Mesendoderm (in vitro differentiated cells): ENCODE results near the gene PAK1IP1.

Experiments
- DNase-seq: peaks from one replicate; pipeline ENCODE4 v3.0.0; 2013
- H2AK5ac ChIP-seq: 2 replicates; pipeline ENCODE4 v1.6.1; 2013; ENCODE audit warnings: low read length, inconsistent platforms
- H2BK120ac ChIP-seq: 2 replicates; pipeline ENCODE4 v1.6.1; 2013; ENCODE audit warnings: low read depth, mild to moderate bottlenecking, low read length, moderate library complexity, mixed read lengths
- H2BK15ac ChIP-seq: replicated peaks from 2 replicates; pipeline ENCODE4 v1.6.1; 2013; ENCODE audit warnings: low read depth, mild to moderate bottlenecking, moderate library complexity
- H2BK5ac ChIP-seq: 2 replicates; pipeline ENCODE4 v1.6.1; 2013; ENCODE audit warnings: low read length, inconsistent platforms
- H3K18ac ChIP-seq: 2 replicates; pipeline ENCODE4 v1.6.1; 2013; ENCODE audit warnings: mild to moderate bottlenecking, low read length, mixed read lengths
- H3K23ac ChIP-seq: one replicate; pipeline ENCODE4 v1.6.1; 2013; ENCODE audit warnings: low read length
- H3K27ac ChIP-seq: 2 replicates; pipeline ENCODE4 v1.5.1; 2013; ENCODE audit warnings: low read depth, mild to moderate bottlenecking, inconsistent platforms, low read length, moderate library complexity
- H3K27me3 ChIP-seq: 2 replicates; pipeline ENCODE4 v1.6.1; 2013; ENCODE audit warnings: low read length, control low read depth, mild to moderate bottlenecking, inconsistent platforms; ENCODE audit not compliant: insufficient read depth, poor library complexity
- H3K36me3 ChIP-seq: 2 replicates; pipeline ENCODE4 v1.6.1; 2013; ENCODE audit warnings: low read length, inconsistent platforms; ENCODE audit not compliant: control insufficient read depth, insufficient read depth
- H3K4ac ChIP-seq: one replicate; pipeline ENCODE4 v1.6.1; 2013; ENCODE audit warnings: low read depth, mild to moderate bottlenecking, low read length, moderate library complexity
- H3K4me1 ChIP-seq: 2 replicates; pipeline ENCODE4 v1.6.1; 2013; ENCODE audit warnings: low read depth, low read length, inconsistent platforms; ENCODE audit not compliant: control insufficient read depth
- H3K4me2 ChIP-seq: 2 replicates; pipeline ENCODE4 v1.6.1; 2013; ENCODE audit warnings: low read length
- H3K4me3 ChIP-seq: 2 replicates; pipeline ENCODE4 v1.5.1; 2013; ENCODE audit warnings: mild to moderate bottlenecking, low read length
- H3K56ac ChIP-seq: one replicate; pipeline ENCODE4 v1.6.1; 2013; ENCODE audit warnings: low read length
- H3K79me1 ChIP-seq: 2 replicates; pipeline ENCODE4 v1.6.1; 2013; ENCODE audit warnings: low read length, inconsistent platforms
- H3K79me2 ChIP-seq: 2 replicates; pipeline ENCODE4 v1.6.1; 2013; ENCODE audit warnings: mild to moderate bottlenecking, low read length; ENCODE audit not compliant: control insufficient read depth, insufficient read depth
- H3K9ac ChIP-seq: 2 replicates; pipeline ENCODE4 v1.6.1; 2013; ENCODE audit warnings: low read length, inconsistent platforms
- H4K5ac ChIP-seq: one replicate; pipeline ENCODE4 v1.6.1; 2013; ENCODE audit warnings: low read length
- H4K8ac ChIP-seq: one replicate; pipeline ENCODE4 v1.6.1; 2013; ENCODE audit warnings: low read depth, mild to moderate bottlenecking, control low read depth, low read length, moderate library complexity
- WGBS: extraction: QIAGEN DNeasy Blood & Tissue Kit; methylation state at CpG from one replicate; pipeline ENCODE4 v1.1.7; 2013; ENCODE audit warnings: low lambda C conversion rate, missing lambda C conversion rate; ENCODE audit not compliant: insufficient coverage; ENCODE audit errors: extremely low coverage; 5-methylcytosine and 5-hydroxymethylcytosine counted together

The PAK1IP1 gene

DNA sequence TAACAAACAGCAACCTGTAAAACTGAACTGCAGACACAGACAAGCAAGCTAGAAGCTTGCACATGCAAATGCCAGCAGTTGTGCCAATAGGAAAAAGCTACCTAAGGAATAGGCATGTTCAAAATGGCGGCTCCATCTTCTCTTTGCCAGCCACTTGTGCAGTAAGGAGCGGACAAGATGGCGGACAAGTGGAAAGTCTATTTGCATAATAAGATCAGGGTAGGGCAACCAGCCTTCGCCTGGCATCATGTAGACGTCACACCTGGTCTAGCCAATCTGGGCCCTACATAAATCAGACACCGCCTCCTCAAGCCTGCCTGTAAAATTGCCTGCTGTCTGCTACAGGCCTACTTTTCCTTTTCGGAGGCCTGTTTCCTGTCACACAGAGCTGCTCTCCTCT, 18.4 kb upstream of the PAK1IP1 start:
- Histone ChIP-seq H2BK120ac (no peak overlapping the region), H2BK5ac (no peak overlapping the region), H3K4me2 (no peak overlapping the region), H3K36me3 (no peaks in the 10 kb centered on the region), H2AK5ac (no peak overlapping the region), H2BK15ac (no peak overlapping the region), H3K56ac (no peak overlapping the region), H3K27me3 (no peaks in the 10 kb centered on the region), H4K5ac (no peak overlapping the region), H3K18ac (no peak overlapping the region), H3K4me3 (no peak overlapping the region), H3K79me1 (no peaks in the 10 kb centered on the region), H3K4me1 (no peaks in the 10 kb centered on the region), H3K79me2 (no peaks in the 10 kb centered on the region), H4K8ac (no peak overlapping the region), H3K27ac (no peak overlapping the region), H3K4ac (no peak overlapping the region), H3K23ac (no peak overlapping the region), H3K9ac (no peak overlapping the region)
- WGBS = no CpG with 5 or more reads among the region's 7 CpGs
- DNase-seq = no peak

DNA sequence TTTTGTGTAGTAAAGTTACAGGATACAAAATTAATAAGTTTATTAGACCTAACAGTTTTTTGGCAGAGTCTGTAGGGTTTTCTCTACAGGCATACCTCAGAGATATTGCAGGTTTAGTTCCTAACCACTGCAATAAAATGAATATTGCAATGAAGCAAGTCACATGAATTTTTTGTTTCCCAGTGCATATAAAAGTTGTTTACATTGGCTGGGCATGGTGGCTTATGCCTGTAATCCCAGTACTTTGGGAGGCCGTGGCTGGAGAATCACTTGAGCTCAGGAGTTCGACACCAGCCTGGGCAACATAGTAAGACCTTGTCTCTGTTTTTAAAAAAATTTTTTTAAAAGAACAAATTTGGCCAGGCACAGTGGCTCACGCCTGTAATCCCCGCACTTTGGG, 16.3 kb upstream of the PAK1IP1 start:
- Histone ChIP-seq H3K4me1 (peaks cover 2% of the 10 kb centered on the region), H3K4ac (no peak overlapping the region), H2AK5ac (no peak overlapping the region), H3K4me3 (no peak overlapping the region), H3K9ac (no peak overlapping the region), H3K4me2 (no peak overlapping the region), H2BK5ac (no peak overlapping the region), H3K27me3 (no peaks in the 10 kb centered on the region), H3K56ac (no peak overlapping the region), H3K79me1 (no peaks in the 10 kb centered on the region), H4K5ac (no peak overlapping the region), H3K18ac (no peak overlapping the region), H3K27ac (no peak overlapping the region), H3K79me2 (no peaks in the 10 kb centered on the region), H4K8ac (no peak overlapping the region), H2BK120ac (no peak overlapping the region), H3K36me3 (no peaks in the 10 kb centered on the region), H2BK15ac (no peak overlapping the region), H3K23ac (no peak overlapping the region)
- DNase-seq = no peak
- no CpG with 5 or more reads among the region's 4 CpGs for WGBS

DNA sequence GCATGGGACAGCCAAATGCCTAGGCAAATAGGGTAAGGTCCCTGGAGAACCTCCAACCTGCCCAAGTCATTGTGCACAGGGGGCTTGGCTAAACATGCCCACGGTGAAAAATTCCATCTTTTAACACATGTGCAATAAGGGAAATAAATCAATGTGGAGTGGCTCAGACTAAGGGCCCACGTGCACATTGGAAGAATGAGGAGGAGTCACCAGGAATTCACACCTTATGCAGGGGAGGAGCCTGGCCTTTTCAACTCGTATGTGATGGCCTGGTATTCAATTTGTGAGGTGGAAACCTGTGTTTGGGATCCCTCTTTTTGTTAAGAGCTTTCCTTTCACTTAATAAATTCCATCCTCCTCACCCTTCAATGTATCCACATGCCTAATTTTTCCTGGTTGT, 13.0 kb upstream of the PAK1IP1 start:
- no peak overlapping the region for H2BK5ac ChIP-seq
- peak overlapping the region; percentile 11 for H2BK15ac ChIP-seq
- no peak overlapping the region for H3K23ac ChIP-seq
- H3K9ac ChIP-seq = no peak overlapping the region
- no peak overlapping the region for H3K4ac ChIP-seq
- H4K8ac ChIP-seq = no peak overlapping the region
- no peak overlapping the region for H4K5ac ChIP-seq
- WGBS = no CpG with 5 or more reads among the region's 3 CpGs
- no peaks in the 10 kb centered on the region for H3K79me1 ChIP-seq
- peak; percentile 54 for DNase-seq
- no peak overlapping the region for H3K4me3 ChIP-seq
- no peak overlapping the region for H2AK5ac ChIP-seq
- H3K27ac ChIP-seq = peak overlapping the region; percentile 48
- H2BK120ac ChIP-seq = no peak overlapping the region
- H3K4me1 ChIP-seq = peaks cover 2% of the 10 kb centered on the region
- H3K79me2 ChIP-seq = no peaks in the 10 kb centered on the region
- H3K36me3 ChIP-seq = no peaks in the 10 kb centered on the region
- no peak overlapping the region for H3K18ac ChIP-seq
- no peaks in the 10 kb centered on the region for H3K27me3 ChIP-seq
- H3K4me2 ChIP-seq = no peak overlapping the region
- H3K56ac ChIP-seq = no peak overlapping the region

DNA sequence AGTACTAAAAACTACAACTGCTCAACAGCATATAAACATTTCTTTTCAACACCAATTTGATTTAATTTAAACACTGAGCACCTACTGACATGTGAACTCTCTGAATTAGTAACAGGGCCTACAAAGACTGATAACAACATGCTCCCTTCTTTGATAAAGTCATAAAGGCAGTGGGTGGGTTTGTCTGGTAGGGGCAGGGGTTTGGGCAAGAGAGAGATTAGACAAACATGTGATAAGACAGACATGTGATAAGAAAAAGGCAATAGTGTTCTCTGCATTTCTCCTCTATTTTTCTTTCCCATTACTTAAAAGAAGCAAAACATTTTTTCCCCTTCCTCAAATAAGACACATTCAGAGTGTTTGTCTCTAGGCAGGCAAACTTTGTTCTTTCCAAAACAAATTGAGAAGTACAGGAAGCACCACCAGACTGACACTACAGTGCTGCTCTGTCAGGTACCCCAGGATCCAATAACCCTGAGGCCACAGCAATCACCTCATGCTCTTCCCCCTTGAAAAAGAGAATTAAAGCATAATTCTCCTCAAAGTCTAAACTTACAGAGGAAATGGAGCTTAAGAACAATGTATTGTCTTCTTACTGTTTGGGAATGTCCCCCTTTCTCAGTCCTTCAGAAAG, 12.3 kb upstream of the PAK1IP1 start:
- DNase-seq = peak; percentile 71
- Histone ChIP-seq H3K79me2 (no peaks in the 10 kb centered on the region), H4K5ac (no peak overlapping the region)

DNA sequence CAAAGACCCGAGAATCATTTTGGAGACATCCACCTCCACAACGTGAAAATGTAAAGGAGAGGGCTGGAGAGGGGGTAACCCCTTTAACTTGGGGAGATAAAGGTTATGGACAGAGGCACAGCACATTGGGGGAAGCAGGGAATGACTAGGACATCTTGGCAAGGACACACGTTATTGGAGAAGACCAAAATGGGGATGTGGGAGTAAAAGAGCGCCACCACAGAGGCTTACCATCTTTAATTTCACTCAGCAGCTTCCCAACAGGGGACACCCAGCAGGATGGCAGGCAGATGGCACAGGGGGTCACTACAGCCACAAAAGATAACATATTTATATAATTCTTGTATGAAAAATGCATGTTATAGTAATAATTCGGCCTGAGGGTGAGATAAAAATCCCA, 10.2 kb upstream of the PAK1IP1 start:
- Histone ChIP-seq H3K27me3 (no peaks in the 10 kb centered on the region), H3K27ac (no peak overlapping the region), H3K4me2 (no peak overlapping the region), H3K4ac (no peak overlapping the region), H4K5ac (no peak overlapping the region), H3K18ac (no peak overlapping the region), H2BK5ac (no peak overlapping the region), H4K8ac (no peak overlapping the region), H3K79me2 (no peaks in the 10 kb centered on the region), H3K79me1 (no peaks in the 10 kb centered on the region), H2AK5ac (no peak overlapping the region), H3K4me1 (peaks cover 2% of the 10 kb centered on the region), H2BK120ac (no peak overlapping the region), H3K9ac (no peak overlapping the region), H3K4me3 (no peak overlapping the region), H3K56ac (no peak overlapping the region), H3K36me3 (no peaks in the 10 kb centered on the region), H2BK15ac (no peak overlapping the region), H3K23ac (no peak overlapping the region)
- no peak for DNase-seq
- no CpG with 5 or more reads among the region's 5 CpGs for WGBS

More for the DNA sequence above, 12.3 kb upstream of the PAK1IP1 start:
- peak overlapping the region; percentile 73 for H2BK120ac ChIP-seq
- no peaks in the 10 kb centered on the region for H3K36me3 ChIP-seq
- no peaks in the 10 kb centered on the region for H3K27me3 ChIP-seq
- H3K18ac ChIP-seq = no peak overlapping the region
- peaks cover 2% of the 10 kb centered on the region for H3K4me1 ChIP-seq
- H2BK5ac ChIP-seq = no peak overlapping the region
- no peak overlapping the region for H2AK5ac ChIP-seq
- no peaks in the 10 kb centered on the region for H3K79me1 ChIP-seq
- H4K8ac ChIP-seq = no peak overlapping the region
- H3K4ac ChIP-seq = no peak overlapping the region
- H3K4me2 ChIP-seq = no peak overlapping the region
- H3K23ac ChIP-seq = no peak overlapping the region
- H3K9ac ChIP-seq = no peak overlapping the region
- no peak overlapping the region for H3K56ac ChIP-seq
- no peak overlapping the region for H2BK15ac ChIP-seq
- H3K27ac ChIP-seq = peak overlapping the region; percentile 2
- H3K4me3 ChIP-seq = no peak overlapping the region
